GM12865 (cell line): ENCODE data around the gene PKD1L1.
"Not testable (repeated sequence)": the region's sequence is repeated elsewhere in the genome, so short reads cannot be mapped to it uniquely, and the experiment has no call there.

Experiments used
- DNase-seq: peaks from one replicate; pipeline ENCODE4 v3.0.0; 2010; ENCODE audit warnings: low read depth
- H3K4me3 ChIP-seq: 2 replicates; pipeline ENCODE4 v1.5.1; 2011; ENCODE audit warnings: mild to moderate bottlenecking, low read depth, low read length, control low read depth
- CTCF ChIP-seq: IDR thresholded peaks from 2 replicates; pipeline ENCODE4 v1.5.1; 2011; ENCODE audit warnings: low read length, control low read depth, low read depth, inconsistent platforms; ENCODE audit not compliant: insufficient read depth; ENCODE audit errors: missing control alignments

Gene PKD1L1

GRCh38 chr7:47988496-47989386, 40.5 kb upstream of the PKD1L1 start:
- TF ChIP-seq CTCF = peak; percentile 52
- peak; percentile 26 for DNase-seq
- no peak overlapping the region for H3K4me3 ChIP-seq

DNA sequence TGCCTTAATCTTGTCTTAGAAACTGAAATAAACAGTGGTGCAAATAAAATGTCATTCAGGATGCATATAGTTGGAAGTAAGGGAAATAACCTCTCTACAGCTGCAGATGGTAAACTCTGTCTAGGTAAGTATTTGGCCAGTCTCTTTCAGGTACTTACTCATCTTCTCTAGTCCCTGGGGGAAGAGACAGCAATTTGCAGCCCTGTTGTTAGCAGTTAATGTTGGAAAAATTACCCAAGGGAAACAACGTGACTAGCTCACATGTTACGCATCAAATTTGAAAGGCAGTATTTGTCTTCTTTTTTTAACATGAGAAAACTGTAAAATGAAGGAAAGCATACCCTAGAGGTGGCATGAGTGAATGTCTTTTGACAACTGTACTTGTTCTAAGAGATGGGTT, 34.3 kb upstream of the PKD1L1 start:
- no peak for DNase-seq
- H3K4me3 ChIP-seq = no peak overlapping the region
- TF ChIP-seq CTCF = no peak

DNA sequence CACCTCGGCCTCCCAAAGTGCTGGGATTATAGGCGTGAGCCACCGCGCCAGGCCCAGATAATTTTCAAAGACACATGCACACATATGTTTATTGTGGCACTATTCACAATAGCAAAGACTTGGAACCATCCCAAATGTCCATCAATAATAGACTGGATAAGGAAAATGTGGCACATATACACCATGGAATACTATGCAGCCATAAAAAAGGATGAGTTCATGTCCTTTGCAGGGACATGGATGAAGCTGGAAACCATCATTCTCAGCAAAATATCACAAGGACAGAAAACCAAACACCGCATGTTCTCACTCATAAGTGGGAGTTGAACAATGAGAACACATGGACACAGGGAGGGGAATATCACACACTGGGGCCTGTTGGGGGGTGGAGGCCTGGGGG, 32.4 kb upstream of the PKD1L1 start:
- H3K4me3 ChIP-seq, DNase-seq: not testable (repeated sequence)

GRCh38 chr7:47979832-47980181, 31.5 kb upstream of the PKD1L1 start:
- DNase-seq = no peak
- no peak for TF ChIP-seq CTCF

GRCh38 chr7:47979145-47979831, 31.0 kb upstream of the PKD1L1 start, which contains the start of gene HUS1:
Gene HUS1, minus strand, starts transcription at chr7:47979615. Its CDS starts 96 bp downstream, at chr7:47979519.
- DNase-seq = peak; percentile 98
- TF ChIP-seq CTCF = no peak
- peak within 1 kb of the TSS; percentile 97 for H3K4me3 ChIP-seq

More at GRCh38 chr7:47979832-47980181, 31.5 kb upstream of the PKD1L1 start:
- H3K4me3 ChIP-seq = peak overlapping the region; percentile 97

DNA sequence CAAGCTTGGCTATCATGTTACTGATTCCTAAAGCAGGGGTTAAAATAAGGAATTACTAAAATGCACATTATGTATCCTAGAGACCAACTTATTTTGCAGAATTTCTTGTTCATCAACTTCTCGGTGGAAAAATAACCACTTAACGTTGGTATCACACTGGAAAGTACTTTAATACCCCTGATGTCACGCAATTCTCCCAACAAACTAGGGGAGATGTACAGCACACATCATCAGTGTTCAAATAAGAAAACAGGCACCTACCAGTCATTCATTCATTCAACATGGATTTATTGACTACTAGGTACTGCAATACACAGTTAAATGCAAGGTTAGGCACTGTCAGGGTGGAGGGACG, 30.5 kb upstream of the PKD1L1 start:
- no peak for DNase-seq
- H3K4me3 ChIP-seq = peak overlapping the region; percentile 97
- TF ChIP-seq CTCF = no peak

DNA sequence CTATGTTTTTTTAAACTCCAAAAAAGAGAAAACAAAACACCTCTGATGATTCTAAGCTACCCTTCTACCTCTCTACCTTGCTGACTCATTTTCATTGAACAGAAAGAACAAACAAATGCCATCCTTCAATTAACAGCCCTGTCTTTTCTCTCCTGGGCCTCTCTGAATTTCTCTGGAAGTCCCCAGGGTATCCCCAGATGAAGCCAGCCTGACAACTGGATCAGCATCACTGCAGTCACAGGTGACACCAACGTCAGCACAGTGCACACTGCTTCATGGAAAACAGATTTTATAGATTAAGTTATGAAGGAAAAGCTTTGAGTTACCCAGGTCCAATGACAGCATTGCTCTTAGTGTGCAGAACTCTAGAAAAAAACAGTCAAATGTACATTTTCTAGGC, 25.5 kb upstream of the PKD1L1 start:
- no peak overlapping the region for H3K4me3 ChIP-seq
- no peak for TF ChIP-seq CTCF
- no peak for DNase-seq
